H1 (cell line): Measurements from ENCODE around the gene SMARCE1. TPM values are rescaled to one million over a fixed set of nuclear protein-coding genes. Genes with fewer than 3 reads are reported as not detected.

ENCODE experiments used
- CHD7 ChIP-seq: fragments of 300-600 bp; sonication (generic); IDR thresholded peaks from 2 replicates; pipeline ENCODE4 v1.7.1; 2012; ENCODE audit warnings: low read length, moderate library complexity, mild to moderate bottlenecking, inconsistent platforms; ENCODE audit not compliant: insufficient replicate concordance
- polyA plus RNA-seq, 7 experiments: library from polyadenylated mRNA; depleted of rRNA in 3 of 7; stranded (reverse) in 5 of 7; unstranded in 2 of 7; fragments of >200 nt in 5 of 7; fragments of 200-250 nt in 2 of 7; gene quantifications; 1 replicate in 5 of 7; 2 replicates in 1 of 7; 4 replicates in 1 of 7; pipeline versions ENCODE4 v1.2.1 to v1.2.3, GENCODE V29; 2011 to 2013; ENCODE audit warnings: missing spikeins in 2 of 7, mixed read lengths in 2 of 7
- total RNA-seq: library from RNA; stranded (reverse); fragmentation: NEBNext Ultra II Directional; extraction: Animal tissue kit (Norgen Biotek cat#: 25700); gene quantifications from 2 replicates; pipeline ENCODE4 v1.2.1, GENCODE V29; 2021

SMARCE1 gene
- total and polyA plus RNA-seq, 2 of the 8 experiments (the other 6 are each of a cell fraction or from before 2014, with no cell fraction given), result 30.7 to 131 TPM

- no peak for TF ChIP-seq CHD7
- TF ChIP-seq, all 59 proteins: peak for 0
Measured at GRCh38 chr17:40633871-40634270, 13.7 kb downstream of the SMARCE1 start (continued).
